Transverse colon (tissue), 4 donors: ENCODE data around the gene IFT88. TPM values are rescaled to one million over a fixed set of nuclear protein-coding genes. Genes with fewer than 3 reads are reported as not detected.

Experiments
- DNase-seq: peaks from one replicate; pipeline ENCODE4 v3.0.0-alpha.2; 2019
- H3K27ac ChIP-seq, 4 donors: fragments of 200-600 bp; sonication (generic); 2 replicates each; pipeline ENCODE4 v1.5.1; 2016 to 2018; ENCODE audit warnings: inconsistent platforms in 4 of 4
- H3K27me3 ChIP-seq: fragments of 200-600 bp; sonication (generic); 2 replicates; pipeline ENCODE4 v1.5.1; 2017; ENCODE audit warnings: inconsistent platforms
- H3K36me3 ChIP-seq, 4 donors: fragments of 200-600 bp; sonication (generic); 2 replicates each; pipeline ENCODE4 v1.5.1; 2017 to 2019; ENCODE audit warnings: inconsistent platforms in 4 of 4
- H3K4me1 ChIP-seq, 4 donors: fragments of 200-600 bp; sonication (generic); 2 replicates each; pipeline ENCODE4 v1.5.1; 2017 to 2020; ENCODE audit warnings: inconsistent platforms in 4 of 4
- H3K4me3 ChIP-seq, 4 donors: fragments of 200-600 bp; sonication (generic); 1 replicate in 1 of 4; 2 replicates in 3 of 4; pipeline versions ENCODE4 v1.5.1 to v1.6.1; 2017 to 2019; ENCODE audit warnings: inconsistent platforms in 4 of 4
- H3K9me3 ChIP-seq, 2 donors: fragments of 200-600 bp; sonication (generic); 2 replicates each; pipeline ENCODE4 v1.5.1; 2017 to 2019; ENCODE audit warnings: inconsistent platforms in 2 of 2
- CTCF ChIP-seq, 5 experiments: fragments of 200-600 bp in 3 of 5; fragments of 450-650 bp in 2 of 5; sonication (generic) in 3 of 5; IDR thresholded peaks; 1 replicate in 2 of 5; 2 replicates in 3 of 5; pipeline ENCODE4 v1.5.1; 2016 to 2017; ENCODE audit warnings: antibody characterized with exemption in 5 of 5, inconsistent platforms in 3 of 5, mild to moderate bottlenecking in 2 of 5, moderate library complexity in 1 of 5
- EP300 ChIP-seq: sonication (generic); formaldehyde crosslinking; IDR thresholded peaks from one replicate; pipeline ENCODE4 v1.6.1; 2017; ENCODE audit warnings: antibody characterized with exemption, low read depth
- POLR2A ChIP-seq: fragments of 450-650 bp; IDR thresholded peaks from one replicate; pipeline ENCODE4 v1.6.1; 2016; ENCODE audit warnings: antibody characterized with exemption, mild to moderate bottlenecking, moderate library complexity
- POLR2AphosphoS5 ChIP-seq, 3 donors: sonication (generic); formaldehyde crosslinking; IDR thresholded peaks; one replicate each; pipeline ENCODE4 v1.6.1; 2016; ENCODE audit warnings: antibody characterized with exemption in 3 of 3
- WGBS, 2 donors: methylation state at CpG; one replicate each; pipeline ENCODE4 v1.1.5; 2018; ENCODE audit warnings: low coverage in 1 of 2; 5-methylcytosine and 5-hydroxymethylcytosine counted together
- in situ Hi-C, 4 donors: fragments of 200-750 bp; cut with MboI; loops; one replicate each; pipeline versions ENCODE4 v1.15.0 to v1.15.1; 2017; ENCODE audit warnings: low sequenced_read_pairs in 3 of 4, low pct_ligation_motif_present in 1 of 4, low pct_unique_long_range_greater_than_20kb in 1 of 4
- intact Hi-C: fragments of 100-400 bp; cut with DNase I; formaldehyde crosslinking; loops from one replicate; pipeline ENCODE4 v1.15.1; 2023; ENCODE audit warnings: low total_unique reads
- total RNA-seq, 4 donors: library from RNA; depleted of rRNA; stranded (reverse); fragments of >200 nt; gene quantifications; one replicate each; pipeline ENCODE4 v1.1.0, GENCODE V29; 2016

The IFT88 gene
- total RNA-seq, 4 donors from 2014 or later, result 3.4 to 22.9 (median 16.6) TPM

DNA sequence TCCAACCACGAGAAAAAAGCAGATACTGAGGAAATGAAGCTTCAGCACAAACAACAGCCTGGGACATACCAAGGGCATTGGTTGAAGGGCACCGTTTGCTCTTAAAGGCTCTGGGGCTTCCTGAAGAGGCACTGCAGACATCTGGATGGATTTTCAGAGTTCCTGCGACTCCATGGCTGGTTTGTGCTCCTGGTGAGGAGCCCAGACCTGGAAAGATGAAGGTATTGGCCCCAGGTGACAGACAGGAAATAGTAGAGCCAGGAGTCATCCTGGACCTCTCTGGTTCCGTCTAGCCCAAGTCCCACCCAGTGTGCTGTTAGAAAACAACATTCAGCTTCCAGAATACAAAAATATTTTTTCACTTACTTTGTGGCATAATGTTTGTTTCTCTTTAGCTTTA is 142.8 kb downstream of the IFT88 start:
- intact Hi-C loops (loop anchor here (5.0 to 10.0 kb wide), 2 partner anchors 115 to 213 kb away; no protein-coding TSS in a partner anchor), in situ Hi-C loops (loop anchor here in 3 of 4 donors (10.0 to 25.0 kb wide), 7 partner anchors 103 to 378 kb away; partner anchors contain the start of gene XPO4 (in 2 of the 3))
- no peak overlapping the region for H3K4me3 ChIP-seq
- TF ChIP-seq POLR2AphosphoS5 (IDR thresholded peaks at IDR 0.05), result no peak
- no peak for DNase-seq
- 66% methylated on average over 4 of the region's 4 CpGs; no CpG with 5 or more reads in 1 of the 2 donors for WGBS, 2 donors
- H3K36me3 ChIP-seq, result no peaks in the 10 kb centered on the region
- H3K27me3 ChIP-seq, result peaks cover 5% of the 10 kb centered on the region
- peaks cover 0 to 14% (median 9%) of the 10 kb centered on the region in 4 donors for H3K4me1 ChIP-seq
- H3K27ac ChIP-seq, result no peak overlapping the region
- H3K9me3 ChIP-seq, result no peaks in the 10 kb centered on the region

DNA sequence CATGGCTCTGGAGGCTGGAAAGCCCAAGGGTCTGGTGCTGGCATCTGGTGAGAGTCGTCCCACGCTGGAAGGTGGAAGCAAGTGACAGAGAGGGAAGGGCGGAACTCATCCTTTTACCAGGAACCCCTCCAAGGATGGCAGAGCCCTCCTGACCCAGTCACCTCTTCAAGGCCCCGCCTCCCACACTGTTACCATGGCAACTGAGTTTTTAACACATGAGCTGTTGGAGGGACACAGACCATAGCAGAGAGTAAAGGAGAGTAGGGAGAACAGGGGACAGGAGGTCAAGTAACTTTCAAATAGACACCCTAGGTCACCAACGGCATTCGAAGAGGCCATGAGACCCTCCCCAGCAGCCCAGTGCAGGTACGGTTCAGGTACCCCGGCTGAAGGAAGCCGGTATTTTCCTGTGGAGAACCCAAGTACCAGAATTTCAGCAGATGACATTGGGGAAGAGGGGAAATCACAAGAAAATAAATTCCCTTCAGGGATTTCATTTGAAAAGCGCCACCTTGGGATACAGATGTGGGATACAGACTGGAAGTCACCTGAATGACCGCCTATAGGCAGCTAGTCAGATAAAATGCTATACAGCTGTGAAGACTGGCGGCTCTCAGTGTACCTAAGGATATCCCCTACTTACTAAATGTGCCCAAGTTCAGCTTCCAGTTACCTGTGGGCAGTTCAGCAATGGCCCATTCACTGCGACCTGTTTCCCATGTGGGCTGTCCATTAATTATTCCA is 144.5 kb downstream of the IFT88 start:
- TF ChIP-seq EP300, result no peak
- no peak for TF ChIP-seq POLR2A
- no peak for TF ChIP-seq CTCF (IDR thresholded peaks at IDR 0.05)
- no peak for TF ChIP-seq POLR2AphosphoS5 (IDR thresholded peaks at IDR 0.05)
- Histone ChIP-seq H3K4me1 (peaks cover 0 to 14% (median 9%) of the 10 kb centered on the region in 4 donors), H3K4me3 (no peak overlapping the region), H3K36me3 (no peaks in the 10 kb centered on the region), H3K27ac (no peak overlapping the region), H3K27me3 (peaks cover 5% of the 10 kb centered on the region), H3K9me3 (no peaks in the 10 kb centered on the region)
- in situ Hi-C loops, result loop anchor here in 3 of 4 donors (10.0 to 25.0 kb wide), 6 partner anchors 101 to 376 kb away; partner anchors contain the start of gene XPO4 (in 2 of the 3)
- WGBS, 2 donors, result 86 to 87% methylated on average over 6 to 13 of the region's 13 CpGs
- DNase-seq, result no peak
- intact Hi-C loops, result loop anchor here (5.0 to 10.0 kb wide), 2 partner anchors 113 to 211 kb away; no protein-coding TSS in a partner anchor

- TF ChIP-seq POLR2AphosphoS5 (IDR thresholded peaks at IDR 0.05) (no peak), POLR2A (no peak), EP300 (no peak), CTCF (IDR thresholded peaks at IDR 0.05) (no peak)
- intact Hi-C loops (loop anchor here (5.0 to 10.0 kb wide), 2 partner anchors 112 to 209 kb away; no protein-coding TSS in a partner anchor), in situ Hi-C loops (loop anchor here in 3 of 4 donors (10.0 to 25.0 kb wide), 6 partner anchors 99 to 374 kb away; partner anchors contain the start of gene XPO4 (in 2 of the 3))
- DNase-seq, result no peak
- Histone ChIP-seq H3K4me1 (peaks cover 0 to 14% (median 9%) of the 10 kb centered on the region in 4 donors), H3K4me3 (peak overlapping the region in 2 of 4 donors; percentile 10 to 33), H3K36me3 (no peaks in the 10 kb centered on the region), H3K9me3 (no peaks in the 10 kb centered on the region), H3K27me3 (peaks cover 5% of the 10 kb centered on the region), H3K27ac (peak overlapping the region in 3 of 4 donors; percentile 19 to 40 (median 22))
- WGBS, 2 donors, result 14 to 51% methylated on average over 11 of the region's 11 CpGs
Measured at GRCh38 chr13:20713014-20713376, 146.0 kb downstream of the IFT88 start.

- Histone ChIP-seq H3K27me3 (peaks cover 5% of the 10 kb centered on the region), H3K4me3 (no peak overlapping the region), H3K4me1 (peaks cover 0 to 14% (median 9%) of the 10 kb centered on the region in 4 donors), H3K36me3 (no peaks in the 10 kb centered on the region), H3K27ac (peak overlapping the region in 3 of 4 donors; percentile 40 to 44 (median 43)), H3K9me3 (no peaks in the 10 kb centered on the region)
- in situ Hi-C loops, result loop anchor here in 3 of 4 donors (10.0 to 25.0 kb wide), 6 partner anchors 99 to 374 kb away; partner anchors contain the start of gene XPO4 (in 2 of the 3)
- WGBS, 2 donors, result 34 to 61% methylated on average over 4 to 11 of the region's 11 CpGs
- TF ChIP-seq POLR2A (no peak), EP300 (no peak), POLR2AphosphoS5 (IDR thresholded peaks at IDR 0.05) (no peak), CTCF (IDR thresholded peaks at IDR 0.05) (no peak)
- no peak for DNase-seq
- intact Hi-C loops, result loop anchor here (5.0 to 10.0 kb wide), 2 partner anchors 111 to 209 kb away; no protein-coding TSS in a partner anchor
Measured at GRCh38 chr13:20713751-20714150, 146.8 kb downstream of the IFT88 start.
